Heart right ventricle (tissue), 16 donors: ENCODE results near the gene RPS27L. TPM values are rescaled to one million over a fixed set of nuclear protein-coding genes. Genes with fewer than 3 reads are reported as not detected.
A peak's percentile ranks its signal among the peaks of the same experiment; 100 is the strongest.

Source experiments
- ATAC-seq, 8 donors: fragments of 200-7000 bp; cut with Tn5 transposase; one replicate each; pipeline ENCODE4 v1.9.1; 2020; ENCODE audit warnings: mild to moderate bottlenecking in 8 of 8, moderate library complexity in 8 of 8, moderate number of reproducible peaks in 1 of 8
- DNase-seq, 2 donors: peaks; one replicate each; pipeline ENCODE4 v3.0.0-alpha.2; 2020
- H3K27ac ChIP-seq, 10 donors: fragments of 200-600 bp; sonication (generic) in 2 of 10; one replicate each; pipeline versions ENCODE4 v1.5.0 to v1.8.0; 2020 to 2022; ENCODE audit warnings: mild to moderate bottlenecking in 3 of 10
- H3K27me3 ChIP-seq, 7 donors: fragments of 200-600 bp; one replicate each; pipeline ENCODE4 v1.8.0; 2021 to 2022; ENCODE audit warnings: mild to moderate bottlenecking in 2 of 7
- H3K36me3 ChIP-seq, 9 donors: fragments of 200-600 bp; sonication (generic) in 1 of 9; one replicate each; pipeline versions ENCODE4 v1.5.0 to v1.8.0; 2020 to 2022; ENCODE audit warnings: mild to moderate bottlenecking in 2 of 9
- H3K4me1 ChIP-seq, 9 donors: fragments of 200-600 bp; sonication (generic) in 1 of 9; one replicate each; pipeline versions ENCODE4 v1.5.0 to v1.8.0; 2020 to 2022; ENCODE audit warnings: mild to moderate bottlenecking in 4 of 9
- H3K4me3 ChIP-seq, 10 donors: fragments of 200-600 bp; sonication (generic) in 2 of 10; one replicate each; pipeline versions ENCODE4 v1.5.0 to v1.8.0; 2020 to 2022; ENCODE audit warnings: mild to moderate bottlenecking in 7 of 10, moderate library complexity in 2 of 10
- H3K9me3 ChIP-seq, 11 donors: fragments of 200-600 bp in 10 of 11; sonication (generic) in 2 of 11; one replicate each; pipeline versions ENCODE4 v1.5.0 to v1.8.0; 2013 to 2022; ENCODE audit warnings: mild to moderate bottlenecking in 2 of 11, control low read depth in 1 of 11, moderate library complexity in 1 of 11
- CTCF ChIP-seq, 9 donors: fragments of 200-600 bp; sonication (generic) in 2 of 9; IDR thresholded peaks; one replicate each; pipeline versions ENCODE4 v1.5.0 to v1.8.0; 2021 to 2022; ENCODE audit warnings: antibody characterized with exemption in 9 of 9, mild to moderate bottlenecking in 5 of 9, moderate library complexity in 1 of 9
- WGBS, 2 donors: extraction: QIAGEN DNeasy Blood & Tissue Kit; methylation state at CpG; one replicate each; pipeline ENCODE4 v1.1.7; 2013; ENCODE audit warnings: inconsistent platforms in 1 of 2; 5-methylcytosine and 5-hydroxymethylcytosine counted together
- intact Hi-C, 10 donors: fragments of 100-400 bp; cut with DNase I; formaldehyde crosslinking; loops; one replicate each; pipeline versions ENCODE4 v1.11.1 to v1.14.2; 2022
- polyA plus RNA-seq, 2 donors: library from polyadenylated mRNA; stranded (reverse); fragments of 200-250 nt; gene quantifications; one replicate each; pipeline ENCODE4 v1.2.3, GENCODE V29; 2013
- total RNA-seq, 10 donors: library from RNA; stranded (reverse); fragmentation: NEBNext Ultra II Directional in 3 of 10; extraction: Animal tissue kit (Norgen Biotek cat#: 25700) in 3 of 10; gene quantifications; one replicate each; pipeline versions ENCODE4 v1.2.1 to v1.2.4, GENCODE V29; 2021 to 2023
- donor health status: Arrhythmogenic right ventricular cardiomyopathy.
- donor health status: ischemic (EF 13 %, LVEDD 7.1; RV severe dilation, severe dysfunction).
- donor health status: healthy with polysubstance abuse.
- donor health status: DM: no; HTN: yes; CAD: no.
- donor health status: DM: no; HTN: no; CAD: no.
- donor health status: ischemic (EF 25% LVEDD 6.9; RV normal size, moderate dysfunction).
- donor health status: ischemic (EF 25% LVEDD 5.7; RV mildly dilated, moderate dysfunction).
- donor health status: healthy.
- donor health status: DM: yes; HTN: yes; CAD: no.
- donor health status: Ischemic cardiomyopathy.
- donor health status: ischemic (EF 35%, LVEDD 5.7; RV mildly dilated, moderate dysfunction).
- donor health status: nonischemic (EF 11% LVEDD 7.7; RV severe dilation, severe dysfunction).
- donor health status: DM: yes; HTN: yes; CAD: no.
- donor health status: PGD.
- donor health status: ischemic (EF 29% LVEDD 5.4; RV normal size, mild dysfunction).
- donor health status: nonischemic (EF 23%, LVEDD 6.1; RV moderate dilation, normal function).

Gene RPS27L
- total and polyA plus RNA-seq, 12 donors, result 70.6 to 177 (median 130) TPM

GRCh38 chr15:63134245-63134985, 22.9 kb downstream of the RPS27L start:
- intact Hi-C loops, result no loop called here
- peaks cover 0 to 36% (median 0%) of the 10 kb centered on the region in 9 donors for H3K4me1 ChIP-seq
- ATAC-seq (peak in 1 of 8 donors; percentile 20), DNase-seq (no peak)
- WGBS, 2 donors, result 96 to 98% methylated on average over 2 of the region's 2 CpGs
- H3K9me3 ChIP-seq, result no peaks in the 10 kb centered on the region
- H3K36me3 ChIP-seq, result peaks cover 0 to 40% (median 12%) of the 10 kb centered on the region in 9 donors
- H3K27ac ChIP-seq, result peak overlapping the region in 1 of 10 donors; percentile 73
- TF ChIP-seq CTCF (IDR thresholded peaks at IDR 0.05), result no peak
- H3K4me3 ChIP-seq, result no peak overlapping the region
- H3K27me3 ChIP-seq, result no peaks in the 10 kb centered on the region

GRCh38 chr15:63133786-63134185, 23.5 kb downstream of the RPS27L start:
- ATAC-seq (no peak), DNase-seq (no peak)
- 87% methylated on average over 1 of the region's 1 CpG for WGBS, 2 donors
- Histone ChIP-seq H3K36me3 (peaks cover 0 to 47% (median 12%) of the 10 kb centered on the region in 9 donors), H3K4me3 (no peak overlapping the region), H3K4me1 (peaks cover 0 to 36% (median 0%) of the 10 kb centered on the region in 9 donors), H3K27ac (peak overlapping the region in 1 of 10 donors; percentile 31), H3K27me3 (no peaks in the 10 kb centered on the region), H3K9me3 (no peaks in the 10 kb centered on the region)
- intact Hi-C loops, result no loop called here
- no peak for TF ChIP-seq CTCF (IDR thresholded peaks at IDR 0.05)

GRCh38 chr15:63126726-63127125, 30.6 kb downstream of the RPS27L start:
- no peak for DNase-seq
- no peaks in the 10 kb centered on the region for H3K9me3 ChIP-seq
- peaks cover 0 to 10% (median 8%) of the 10 kb centered on the region in 9 donors for H3K4me1 ChIP-seq
- no peak for ATAC-seq
- H3K27ac ChIP-seq, result no peak overlapping the region
- WGBS, 2 donors, result 89 to 90% methylated on average over 3 of the region's 3 CpGs
- intact Hi-C loops, result loop anchor here in 1 of 10 donors (10.0 kb wide), 1 partner anchor 278 kb away; no protein-coding TSS in a partner anchor
- TF ChIP-seq CTCF (IDR thresholded peaks at IDR 0.05), result no peak
- no peak overlapping the region for H3K4me3 ChIP-seq
- H3K36me3 ChIP-seq, result peaks cover 0 to 72% (median 19%) of the 10 kb centered on the region in 9 donors
- no peaks in the 10 kb centered on the region for H3K27me3 ChIP-seq

GRCh38 chr15:63124506-63124905, 32.8 kb downstream of the RPS27L start:
- Histone ChIP-seq H3K9me3 (peaks cover 0 to 6% (median 0%) of the 10 kb centered on the region in 11 donors), H3K4me1 (peaks cover 0 to 13% (median 8%) of the 10 kb centered on the region in 9 donors), H3K4me3 (no peak overlapping the region), H3K36me3 (peaks cover 0 to 49% (median 15%) of the 10 kb centered on the region in 9 donors), H3K27ac (no peak overlapping the region), H3K27me3 (no peaks in the 10 kb centered on the region)
- no peak for TF ChIP-seq CTCF (IDR thresholded peaks at IDR 0.05)
- intact Hi-C loops, result loop anchor here in 1 of 10 donors (5.0 to 10.0 kb wide), 2 partner anchors 33 to 280 kb away; partner anchors contain the start of gene RPS27L
- ATAC-seq (no peak), DNase-seq (no peak)
- 97 to 98% methylated on average over 9 of the region's 9 CpGs for WGBS, 2 donors
